K562 (cell line): ENCODE data around the gene SIRT7.

Source experiments
- ATF3 ChIP-seq, 2 experiments: fragments of 450-650 bp in 1 of 2; sonication (generic) in 1 of 2; formaldehyde crosslinking in 1 of 2; IDR thresholded peaks in 1 of 2; conservative IDR thresholded peaks in 1 of 2; 2 replicates each; pipeline versions ENCODE4 v1.6.1 to v1.8.1; 2016 to 2023; ENCODE audit warnings: mild to moderate bottlenecking in 2 of 2, moderate library complexity in 2 of 2, inconsistent platforms in 1 of 2, missing genetic modification reagents in 1 of 2
- BRF2 ChIP-seq: IDR thresholded peaks from 3 replicates; pipeline ENCODE4 v1.6.1; 2011; ENCODE audit warnings: borderline replicate concordance, mild to moderate bottlenecking; ENCODE audit not compliant: insufficient read length, insufficient read depth
- CTCF ChIP-seq, 3 experiments: IDR thresholded peaks in 2 of 3; conservative IDR thresholded peaks in 1 of 3; 2 replicates each; pipeline ENCODE4 v1.5.1; 2011 to 2012; ENCODE audit warnings: low read length in 3 of 3, mild to moderate bottlenecking in 3 of 3, control low read depth in 2 of 3, improper control_type of control experiment in 1 of 3, inconsistent platforms in 1 of 3, low read depth in 1 of 3, mixed read lengths in 1 of 3, moderate library complexity in 1 of 3; ENCODE audit not compliant: insufficient read depth in 2 of 3
- FOXP4 ChIP-seq: sonication (generic); formaldehyde crosslinking; IDR thresholded peaks from 2 replicates; pipeline ENCODE4 v1.8.0; 2022; ENCODE audit warnings: mild to moderate bottlenecking, missing genetic modification reagents, borderline replicate concordance
- ZNF318 ChIP-seq, 2 experiments: fragments of 450-650 bp; IDR thresholded peaks; 2 replicates each; pipeline ENCODE4 v1.6.1; 2016; ENCODE audit warnings: mild to moderate bottlenecking in 2 of 2, borderline replicate concordance in 1 of 2, low read depth in 1 of 2, moderate library complexity in 1 of 2

- TF ChIP-seq BRF2 (no peak), ATF3 (IDR thresholded peaks at IDR 0.05) (no peak), ATF3 (CRISPR knock-in tag; conservative IDR thresholded peaks at IDR 0.05) (no peak), CTCF (IDR thresholded peaks at IDR 0.05 in 2 of 3, conservative IDR thresholded peaks at IDR 0.05 in 1 of 3; ENCODE audit: insufficient read depth in 2 of 3, low read depth in 1 of 3, low read length in 3 of 3) (no peak), ZNF318 (IDR thresholded peaks at IDR 0.05; ENCODE audit: borderline replicate concordance in 1 of 2, low read depth in 1 of 2) (no peak), FOXP4 (CRISPR knock-in tag) (no peak)
Observed at GRCh38 chr17:81955058-81955681, 37.2 kb upstream of the SIRT7 start.
